HL-60 (cell line): ENCODE data around the gene BCL7B.

ENCODE experiments used
- DNase-seq, 2 experiments: peaks; one replicate each; pipeline ENCODE4 v3.0.0-alpha.2; 2010 to 2020; ENCODE audit warnings: low read depth in 1 of 2, low spot score in 1 of 2
- H3K27ac ChIP-seq: fragments of 250-450 bp; sonication (Bioruptor Pico); replicated peaks from 2 replicates; pipeline ENCODE4 v1.5.1; 2020; ENCODE audit warnings: mild to moderate bottlenecking, moderate library complexity
- H3K27me3 ChIP-seq: fragments of 250-450 bp; sonication (Bioruptor Pico); 2 replicates; pipeline ENCODE4 v1.5.1; 2021; ENCODE audit warnings: mild to moderate bottlenecking, moderate library complexity; ENCODE audit not compliant: insufficient read depth, poor library complexity, severe bottlenecking
- H3K4me3 ChIP-seq: replicated peaks from 2 replicates; pipeline ENCODE4 v1.5.1; 2011; ENCODE audit warnings: mild to moderate bottlenecking, control low read depth, low read length; ENCODE audit not compliant: insufficient read depth
- GABPA ChIP-seq: IDR thresholded peaks from 2 replicates; pipeline ENCODE4 v1.6.1; 2012; ENCODE audit warnings: low read depth
- POLR2AphosphoS5 ChIP-seq: IDR thresholded peaks from 2 replicates; pipeline ENCODE4 v1.6.1; 2012; ENCODE audit warnings: low read depth
- SPI1 ChIP-seq: IDR thresholded peaks from 2 replicates; pipeline ENCODE4 v1.6.1; 2012; ENCODE audit warnings: low read depth, mild to moderate bottlenecking, borderline replicate concordance
- TF ChIP-seq, protein P1 (sequence below): IDR thresholded peaks from 2 replicates; pipeline ENCODE4 v1.6.1; 2012; ENCODE audit warnings: low read depth; ENCODE audit not compliant: insufficient replicate concordance
- TF ChIP-seq, protein P2 (sequence below): IDR thresholded peaks from one replicate; pipeline ENCODE4 v1.5.1; 2011; ENCODE audit warnings: low read length, control low read depth, inconsistent platforms; ENCODE audit not compliant: insufficient read depth

BCL7B gene

DNA sequence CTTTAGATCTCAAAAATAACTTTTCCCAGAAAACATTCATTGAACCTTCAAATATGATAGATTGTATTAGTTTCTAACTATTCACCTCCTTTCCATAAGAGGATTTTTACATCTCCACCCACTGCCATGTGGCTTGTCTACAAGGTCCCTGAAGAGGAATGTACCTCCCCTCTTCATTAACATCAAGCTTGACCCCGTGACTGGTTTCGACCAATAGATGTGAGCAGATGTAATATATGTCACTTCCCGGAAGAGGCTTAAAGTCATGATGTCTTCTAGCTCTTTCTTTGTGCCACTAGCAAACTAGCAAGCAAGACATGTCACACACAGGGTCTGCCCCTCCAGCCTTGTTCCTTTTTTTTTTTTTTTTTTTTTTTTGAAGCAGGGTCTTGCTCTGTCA lies 42.3 kb downstream of the BCL7B start:
- H3K4me3 ChIP-seq = no peak overlapping the region
- H3K27me3 ChIP-seq = no peaks in the 10 kb centered on the region
- no peak for DNase-seq
- TF ChIP-seq, protein P1, sequence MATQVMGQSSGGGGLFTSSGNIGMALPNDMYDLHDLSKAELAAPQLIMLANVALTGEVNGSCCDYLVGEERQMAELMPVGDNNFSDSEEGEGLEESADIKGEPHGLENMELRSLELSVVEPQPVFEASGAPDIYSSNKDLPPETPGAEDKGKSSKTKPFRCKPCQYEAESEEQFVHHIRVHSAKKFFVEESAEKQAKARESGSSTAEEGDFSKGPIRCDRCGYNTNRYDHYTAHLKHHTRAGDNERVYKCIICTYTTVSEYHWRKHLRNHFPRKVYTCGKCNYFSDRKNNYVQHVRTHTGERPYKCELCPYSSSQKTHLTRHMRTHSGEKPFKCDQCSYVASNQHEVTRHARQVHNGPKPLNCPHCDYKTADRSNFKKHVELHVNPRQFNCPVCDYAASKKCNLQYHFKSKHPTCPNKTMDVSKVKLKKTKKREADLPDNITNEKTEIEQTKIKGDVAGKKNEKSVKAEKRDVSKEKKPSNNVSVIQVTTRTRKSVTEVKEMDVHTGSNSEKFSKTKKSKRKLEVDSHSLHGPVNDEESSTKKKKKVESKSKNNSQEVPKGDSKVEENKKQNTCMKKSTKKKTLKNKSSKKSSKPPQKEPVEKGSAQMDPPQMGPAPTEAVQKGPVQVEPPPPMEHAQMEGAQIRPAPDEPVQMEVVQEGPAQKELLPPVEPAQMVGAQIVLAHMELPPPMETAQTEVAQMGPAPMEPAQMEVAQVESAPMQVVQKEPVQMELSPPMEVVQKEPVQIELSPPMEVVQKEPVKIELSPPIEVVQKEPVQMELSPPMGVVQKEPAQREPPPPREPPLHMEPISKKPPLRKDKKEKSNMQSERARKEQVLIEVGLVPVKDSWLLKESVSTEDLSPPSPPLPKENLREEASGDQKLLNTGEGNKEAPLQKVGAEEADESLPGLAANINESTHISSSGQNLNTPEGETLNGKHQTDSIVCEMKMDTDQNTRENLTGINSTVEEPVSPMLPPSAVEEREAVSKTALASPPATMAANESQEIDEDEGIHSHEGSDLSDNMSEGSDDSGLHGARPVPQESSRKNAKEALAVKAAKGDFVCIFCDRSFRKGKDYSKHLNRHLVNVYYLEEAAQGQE = no peak
- TF ChIP-seq GABPA (no peak), POLR2AphosphoS5 (no peak)
- TF ChIP-seq, protein P2, sequence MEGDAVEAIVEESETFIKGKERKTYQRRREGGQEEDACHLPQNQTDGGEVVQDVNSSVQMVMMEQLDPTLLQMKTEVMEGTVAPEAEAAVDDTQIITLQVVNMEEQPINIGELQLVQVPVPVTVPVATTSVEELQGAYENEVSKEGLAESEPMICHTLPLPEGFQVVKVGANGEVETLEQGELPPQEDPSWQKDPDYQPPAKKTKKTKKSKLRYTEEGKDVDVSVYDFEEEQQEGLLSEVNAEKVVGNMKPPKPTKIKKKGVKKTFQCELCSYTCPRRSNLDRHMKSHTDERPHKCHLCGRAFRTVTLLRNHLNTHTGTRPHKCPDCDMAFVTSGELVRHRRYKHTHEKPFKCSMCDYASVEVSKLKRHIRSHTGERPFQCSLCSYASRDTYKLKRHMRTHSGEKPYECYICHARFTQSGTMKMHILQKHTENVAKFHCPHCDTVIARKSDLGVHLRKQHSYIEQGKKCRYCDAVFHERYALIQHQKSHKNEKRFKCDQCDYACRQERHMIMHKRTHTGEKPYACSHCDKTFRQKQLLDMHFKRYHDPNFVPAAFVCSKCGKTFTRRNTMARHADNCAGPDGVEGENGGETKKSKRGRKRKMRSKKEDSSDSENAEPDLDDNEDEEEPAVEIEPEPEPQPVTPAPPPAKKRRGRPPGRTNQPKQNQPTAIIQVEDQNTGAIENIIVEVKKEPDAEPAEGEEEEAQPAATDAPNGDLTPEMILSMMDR = no peak
- no peak overlapping the region for H3K27ac ChIP-seq

- no peak overlapping the region for H3K27ac ChIP-seq
- no peak for DNase-seq
- TF ChIP-seq POLR2AphosphoS5 = no peak
- TF ChIP-seq, protein P2 = no peak
- TF ChIP-seq, protein P1 = no peak
- no peak for TF ChIP-seq SPI1
- TF ChIP-seq GABPA = no peak
- H3K4me3 ChIP-seq = no peak overlapping the region
- no peaks in the 10 kb centered on the region for H3K27me3 ChIP-seq
Measured at GRCh38 chr7:73512018-73512780, 45.3 kb downstream of the BCL7B start.

DNA sequence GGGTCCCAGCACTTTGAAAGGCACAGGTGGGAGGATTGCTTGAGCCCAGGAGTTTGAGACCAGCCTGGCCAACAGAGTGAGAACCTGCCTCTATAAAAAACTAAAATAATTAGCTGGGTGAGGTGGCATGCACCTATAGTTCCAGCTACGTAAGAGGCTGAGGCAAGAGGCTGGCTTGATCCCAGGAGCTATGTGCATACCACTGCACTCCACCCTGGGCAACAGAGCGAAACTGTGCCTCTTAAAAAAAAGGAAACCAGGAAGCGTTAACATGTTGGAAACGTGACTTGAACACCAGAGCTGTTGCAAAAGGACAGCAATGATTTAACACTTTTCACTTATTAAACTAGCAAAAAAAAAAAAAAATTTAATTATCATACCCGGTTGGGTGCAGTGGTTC lies 48.0 kb downstream of the BCL7B start:
- Histone ChIP-seq H3K4me3 (no peak overlapping the region), H3K27ac (no peak overlapping the region), H3K27me3 (no peaks in the 10 kb centered on the region)
- DNase-seq = no peak
- no peak for TF ChIP-seq POLR2AphosphoS5
- TF ChIP-seq, protein P2 = no peak
- no peak for TF ChIP-seq GABPA
- no peak for TF ChIP-seq SPI1

DNA sequence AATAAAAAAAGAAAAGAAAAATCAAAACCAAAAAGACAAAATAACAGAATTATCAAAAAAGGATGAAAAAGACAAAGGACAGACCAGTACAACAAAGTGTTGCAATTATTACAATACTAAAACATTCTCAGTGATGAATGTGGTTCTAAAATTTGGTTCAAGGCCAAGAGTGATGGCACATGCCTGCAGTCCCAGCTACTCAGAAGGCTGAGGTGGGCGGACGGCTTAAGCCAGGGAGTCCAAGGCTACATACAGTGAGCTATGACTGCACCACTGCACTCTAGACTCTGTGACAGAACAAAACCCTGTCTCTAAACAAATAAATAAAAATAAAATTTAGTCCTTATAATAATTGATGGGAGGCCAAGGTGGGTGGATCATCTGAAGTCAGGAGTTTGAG lies 49.9 kb downstream of the BCL7B start:
- Histone ChIP-seq H3K27me3 (no peaks in the 10 kb centered on the region), H3K27ac (no peak overlapping the region), H3K4me3 (no peak overlapping the region)
- TF ChIP-seq GABPA (no peak), SPI1 (no peak), POLR2AphosphoS5 (no peak)
- TF ChIP-seq, protein P1 = no peak
- TF ChIP-seq, protein P2 = no peak
- DNase-seq = no peak
